ENCODE measurements around the gene MYO5B.

The MYO5B gene

GRCh38 chr18:49850636-49851035, 344.3 kb downstream of the MYO5B start:
- Histone ChIP-seq H3K9me2 (replicated peaks; ENCODE audit: insufficient read depth, low read length) (no peaks in the 10 kb centered on the region), H3K27me3 (replicated peaks; ENCODE audit: insufficient read depth, low read length) (no peaks in the 10 kb centered on the region), H3K4me2 (ENCODE audit: low read depth, low read length) (no peak overlapping the region), H3K4me3 (ENCODE audit: low read length) (no peak overlapping the region), H3K27ac (ENCODE audit: low read length) (no peak overlapping the region), H3K36me3 (replicated peaks; ENCODE audit: insufficient read depth, low read length) (no peaks in the 10 kb centered on the region), H3K4me1 (ENCODE audit: low read length) (no peaks in the 10 kb centered on the region), H3K9ac (ENCODE audit: low read length) (no peak overlapping the region), H3K79me2 (ENCODE audit: low read length) (no peaks in the 10 kb centered on the region), H4K20me1 (ENCODE audit: insufficient read depth, low read length) (no peaks in the 10 kb centered on the region), H3K9me3 (replicated peaks; ENCODE audit: insufficient read depth, low read length) (no peaks in the 10 kb centered on the region), H3F3A (ENCODE audit: insufficient read depth, low read length) (no peaks in the 10 kb centered on the region), H2AFZ (ENCODE audit: low read length) (no peak overlapping the region)
- TF ChIP-seq EZH2 (optimal IDR thresholded peaks at IDR 0.05; ENCODE audit: low read depth, low read length) (no peak), CTCF (IDR thresholded peaks at IDR 0.05; ENCODE audit: low read length) (no peak), EZH2phosphoT487 (IDR thresholded peaks at IDR 0.05; ENCODE audit: low read length) (no peak)
- DNase-seq: no peak

GRCh38 chr18:49849331-49850217, 345.4 kb downstream of the MYO5B start:
- Histone ChIP-seq H4K20me1 (ENCODE audit: insufficient read depth, low read length) (no peaks in the 10 kb centered on the region), H3K9me3 (replicated peaks; ENCODE audit: insufficient read depth, low read length) (no peaks in the 10 kb centered on the region), H3K9me2 (replicated peaks; ENCODE audit: insufficient read depth, low read length) (no peaks in the 10 kb centered on the region), H3F3A (ENCODE audit: insufficient read depth, low read length) (no peaks in the 10 kb centered on the region), H3K27me3 (replicated peaks; ENCODE audit: insufficient read depth, low read length) (no peaks in the 10 kb centered on the region), H3K9ac (ENCODE audit: low read length) (no peak overlapping the region), H3K36me3 (replicated peaks; ENCODE audit: insufficient read depth, low read length) (no peaks in the 10 kb centered on the region), H3K4me3 (ENCODE audit: low read length) (no peak overlapping the region), H3K27ac (ENCODE audit: low read length) (no peak overlapping the region), H3K79me2 (ENCODE audit: low read length) (no peaks in the 10 kb centered on the region), H3K4me2 (ENCODE audit: low read depth, low read length) (no peak overlapping the region), H3K4me1 (ENCODE audit: low read length) (peaks cover 10% of the 10 kb centered on the region), H2AFZ (ENCODE audit: low read length) (no peak overlapping the region)
- DNase-seq: no peak
- no peak for TF ChIP-seq CTCF (IDR thresholded peaks at IDR 0.05; ENCODE audit: low read length)
- no peak for TF ChIP-seq EZH2 (optimal IDR thresholded peaks at IDR 0.05; ENCODE audit: low read depth, low read length)

GRCh38 chr18:49848115-49848514, 346.8 kb downstream of the MYO5B start:
- Histone ChIP-seq H3K9ac (ENCODE audit: low read length) (no peak overlapping the region), H3K4me1 (ENCODE audit: low read length) (peaks cover 24% of the 10 kb centered on the region), H3K27ac (ENCODE audit: low read length) (no peak overlapping the region), H3K27me3 (replicated peaks; ENCODE audit: insufficient read depth, low read length) (no peaks in the 10 kb centered on the region), H3K36me3 (replicated peaks; ENCODE audit: insufficient read depth, low read length) (no peaks in the 10 kb centered on the region), H3K4me2 (ENCODE audit: low read depth, low read length) (no peak overlapping the region), H3K9me2 (replicated peaks; ENCODE audit: insufficient read depth, low read length) (no peaks in the 10 kb centered on the region), H3F3A (ENCODE audit: insufficient read depth, low read length) (no peaks in the 10 kb centered on the region), H3K9me3 (replicated peaks; ENCODE audit: insufficient read depth, low read length) (no peaks in the 10 kb centered on the region), H4K20me1 (ENCODE audit: insufficient read depth, low read length) (no peaks in the 10 kb centered on the region), H3K4me3 (ENCODE audit: low read length) (no peak overlapping the region), H2AFZ (ENCODE audit: low read length) (no peak overlapping the region), H3K79me2 (ENCODE audit: low read length) (no peaks in the 10 kb centered on the region)
- TF ChIP-seq CTCF (IDR thresholded peaks at IDR 0.05; ENCODE audit: low read length) (no peak), EZH2phosphoT487 (IDR thresholded peaks at IDR 0.05; ENCODE audit: low read length) (no peak), EZH2 (optimal IDR thresholded peaks at IDR 0.05; ENCODE audit: low read depth, low read length) (no peak)
- no peak for DNase-seq
